Stomach (tissue), 4 donors: ENCODE results near the gene SNX3.

Experiments
- CTCF ChIP-seq, 7 experiments: fragments of 450-650 bp in 4 of 7; fragments of 200-600 bp in 3 of 7; sonication (generic) in 3 of 7; IDR thresholded peaks; one replicate each; pipeline ENCODE4 v1.5.1; 2016 to 2019; ENCODE audit warnings: antibody characterized with exemption in 7 of 7, control low read depth in 2 of 7, mild to moderate bottlenecking in 1 of 7
- POLR2A ChIP-seq, 4 donors: fragments of 450-650 bp; IDR thresholded peaks; one replicate each; pipeline ENCODE4 v1.6.1; 2016; ENCODE audit warnings: antibody characterized with exemption in 4 of 4, control low read depth in 2 of 4, mild to moderate bottlenecking in 1 of 4, moderate library complexity in 1 of 4

GRCh38 chr6:108175176-108175591, 85.7 kb downstream of the SNX3 start:
- TF ChIP-seq CTCF (IDR thresholded peaks at IDR 0.05) (no peak), POLR2A (IDR thresholded peaks at IDR 0.05) (no peak)
